Trophoblast cell (in vitro differentiated cells and primary cell): ENCODE results near the gene EPHA3.

Experiments
- DNase-seq, 2 donors: peaks; one replicate each; pipeline ENCODE4 v3.0.0-alpha.2; 2016
- H2AFZ ChIP-seq: 2 replicates; pipeline ENCODE4 v1.6.1; 2013; ENCODE audit warnings: low read length, moderate library complexity, mild to moderate bottlenecking; ENCODE audit not compliant: insufficient read depth, poor library complexity
- H2AK5ac ChIP-seq: 2 replicates; pipeline ENCODE4 v1.6.1; 2013; ENCODE audit warnings: mild to moderate bottlenecking, low read length
- H2BK120ac ChIP-seq: 2 replicates; pipeline ENCODE4 v1.6.1; 2013; ENCODE audit warnings: low read length, mild to moderate bottlenecking, moderate library complexity; ENCODE audit not compliant: insufficient read depth, poor library complexity
- H2BK12ac ChIP-seq: 2 replicates; pipeline ENCODE4 v1.6.1; 2013; ENCODE audit warnings: mild to moderate bottlenecking, low read length, moderate library complexity
- H2BK5ac ChIP-seq: 2 replicates; pipeline ENCODE4 v1.6.1; 2013; ENCODE audit warnings: low read length, low read depth, moderate library complexity, mild to moderate bottlenecking; ENCODE audit not compliant: poor library complexity
- H3K14ac ChIP-seq: 2 replicates; pipeline ENCODE4 v1.6.1; 2013; ENCODE audit warnings: mild to moderate bottlenecking, low read length
- H3K18ac ChIP-seq: 2 replicates; pipeline ENCODE4 v1.6.1; 2013; ENCODE audit warnings: mild to moderate bottlenecking, low read length
- H3K23ac ChIP-seq: 2 replicates; pipeline ENCODE4 v1.6.1; 2013; ENCODE audit warnings: low read length
- H3K27ac ChIP-seq: 2 replicates; pipeline ENCODE4 v1.5.1; 2013; ENCODE audit warnings: low read depth, mild to moderate bottlenecking, inconsistent platforms, low read length, moderate library complexity
- H3K27me3 ChIP-seq: 2 replicates; pipeline ENCODE4 v1.6.1; 2013; ENCODE audit warnings: inconsistent platforms, mild to moderate bottlenecking, low read length, moderate library complexity; ENCODE audit not compliant: insufficient read depth
- H3K36me3 ChIP-seq, 2 experiments: 1 replicate in 1 of 2; 2 replicates in 1 of 2; pipeline ENCODE4 v1.6.1; 2013; ENCODE audit warnings: low read length in 2 of 2, mild to moderate bottlenecking in 2 of 2, moderate library complexity in 1 of 2; ENCODE audit not compliant: insufficient read depth in 2 of 2, control insufficient read depth in 1 of 2
- H3K4ac ChIP-seq: 2 replicates; pipeline ENCODE4 v1.6.1; 2013; ENCODE audit warnings: low read depth, mild to moderate bottlenecking, low read length, moderate library complexity
- H3K4me1 ChIP-seq, 2 experiments: 1 replicate in 1 of 2; 2 replicates in 1 of 2; pipeline ENCODE4 v1.6.1; 2013; ENCODE audit warnings: low read length in 2 of 2, mild to moderate bottlenecking in 2 of 2, moderate library complexity in 1 of 2; ENCODE audit not compliant: insufficient read depth in 2 of 2, control insufficient read depth in 1 of 2
- H3K4me2 ChIP-seq: 2 replicates; pipeline ENCODE4 v1.6.1; 2013; ENCODE audit warnings: inconsistent platforms, mild to moderate bottlenecking, low read length, moderate library complexity
- H3K4me3 ChIP-seq: 2 replicates; pipeline ENCODE4 v1.5.1; 2013; ENCODE audit warnings: mild to moderate bottlenecking, low read depth, low read length, inconsistent platforms
- H3K79me1 ChIP-seq: one replicate; pipeline ENCODE4 v1.6.1; 2013; ENCODE audit warnings: low read length
- H3K79me2 ChIP-seq: 2 replicates; pipeline ENCODE4 v1.6.1; 2013; ENCODE audit warnings: low read length, mild to moderate bottlenecking; ENCODE audit not compliant: control insufficient read depth, insufficient read depth, poor library complexity
- H3K9ac ChIP-seq: 2 replicates; pipeline ENCODE4 v1.6.1; 2013; ENCODE audit warnings: mild to moderate bottlenecking, low read length
- H3K9me3 ChIP-seq: 2 replicates; pipeline ENCODE4 v1.6.1; 2013; ENCODE audit warnings: low read depth, mild to moderate bottlenecking, control low read depth, inconsistent platforms, low read length; ENCODE audit not compliant: insufficient read depth
- H4K12ac ChIP-seq: 2 replicates; pipeline ENCODE4 v1.6.1; 2013; ENCODE audit warnings: low read depth, mild to moderate bottlenecking, low read length, moderate library complexity
- H4K8ac ChIP-seq: 2 replicates; pipeline ENCODE4 v1.6.1; 2013; ENCODE audit warnings: low read depth, mild to moderate bottlenecking, low read length, moderate library complexity
- H4K91ac ChIP-seq: one replicate; pipeline ENCODE4 v1.6.1; 2013; ENCODE audit warnings: low read depth, mild to moderate bottlenecking, low read length, moderate library complexity
- WGBS: extraction: QIAGEN DNeasy Blood & Tissue Kit; methylation state at CpG from one replicate; pipeline ENCODE4 v1.1.7; 2013; ENCODE audit warnings: missing lambda C conversion rate; ENCODE audit not compliant: insufficient read length, insufficient coverage; ENCODE audit errors: extremely low coverage; 5-methylcytosine and 5-hydroxymethylcytosine counted together

The EPHA3 gene

DNA sequence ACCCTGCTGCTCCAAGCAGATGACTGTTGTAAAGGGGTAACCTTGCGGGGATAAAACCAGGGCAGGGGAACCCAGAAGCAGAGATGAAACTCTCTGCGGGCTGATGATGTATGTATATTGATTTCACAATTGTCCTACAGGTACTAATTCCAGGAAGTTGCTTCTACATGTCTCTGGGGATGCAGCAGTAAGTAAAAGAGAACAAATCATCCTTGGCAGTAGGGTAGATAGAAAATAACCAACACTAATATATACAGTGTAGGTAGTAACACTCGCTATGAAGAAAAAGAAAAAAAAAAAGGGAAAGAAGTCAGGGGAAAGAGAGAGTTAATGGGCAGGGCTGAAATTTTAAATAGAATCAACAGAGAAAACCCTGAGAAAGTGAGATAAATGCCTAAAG lies 50.2 kb downstream of the EPHA3 start:
- Histone ChIP-seq H3K9me3 (no peaks in the 10 kb centered on the region), H2AFZ (no peak overlapping the region), H3K79me1 (no peaks in the 10 kb centered on the region), H4K91ac (no peak overlapping the region), H3K27ac (no peak overlapping the region), H3K36me3 (no peaks in the 10 kb centered on the region), H3K14ac (no peak overlapping the region), H4K12ac (no peak overlapping the region), H2BK5ac (no peak overlapping the region), H3K4me3 (no peak overlapping the region), H3K9ac (no peak overlapping the region), H3K4me1 (no peaks in the 10 kb centered on the region), H2BK12ac (no peak overlapping the region), H3K79me2 (no peaks in the 10 kb centered on the region), H3K23ac (no peak overlapping the region), H3K27me3 (no peaks in the 10 kb centered on the region), H2AK5ac (no peak overlapping the region), H3K18ac (no peak overlapping the region), H4K8ac (no peak overlapping the region), H2BK120ac (no peak overlapping the region), H3K4me2 (no peak overlapping the region), H3K4ac (no peak overlapping the region)
- WGBS, result no CpG with 5 or more reads among the region's 3 CpGs
- no peak for DNase-seq

- H2BK5ac ChIP-seq, result no peak overlapping the region
- no peaks in the 10 kb centered on the region for H3K79me2 ChIP-seq
- no peaks in the 10 kb centered on the region for H3K27me3 ChIP-seq
- H3K4me3 ChIP-seq, result no peak overlapping the region
- no peak overlapping the region for H4K91ac ChIP-seq
- WGBS, result no CpG with 5 or more reads among the region's 2 CpGs
- H2AK5ac ChIP-seq, result no peak overlapping the region
- no peaks in the 10 kb centered on the region for H3K4me1 ChIP-seq
- H4K12ac ChIP-seq, result no peak overlapping the region
- no peak overlapping the region for H3K4me2 ChIP-seq
- no peaks in the 10 kb centered on the region for H3K9me3 ChIP-seq
- no peak overlapping the region for H3K27ac ChIP-seq
- H3K18ac ChIP-seq, result no peak overlapping the region
- H2BK12ac ChIP-seq, result no peak overlapping the region
- no peak overlapping the region for H2AFZ ChIP-seq
- H3K23ac ChIP-seq, result no peak overlapping the region
- H4K8ac ChIP-seq, result no peak overlapping the region
- H3K36me3 ChIP-seq, result no peaks in the 10 kb centered on the region
- no peak overlapping the region for H2BK120ac ChIP-seq
- H3K9ac ChIP-seq, result no peak overlapping the region
- H3K4ac ChIP-seq, result no peak overlapping the region
- DNase-seq, result no peak
- no peak overlapping the region for H3K14ac ChIP-seq
- H3K79me1 ChIP-seq, result no peaks in the 10 kb centered on the region
Measured at GRCh38 chr3:89159605-89160004, 52.2 kb downstream of the EPHA3 start.

DNA sequence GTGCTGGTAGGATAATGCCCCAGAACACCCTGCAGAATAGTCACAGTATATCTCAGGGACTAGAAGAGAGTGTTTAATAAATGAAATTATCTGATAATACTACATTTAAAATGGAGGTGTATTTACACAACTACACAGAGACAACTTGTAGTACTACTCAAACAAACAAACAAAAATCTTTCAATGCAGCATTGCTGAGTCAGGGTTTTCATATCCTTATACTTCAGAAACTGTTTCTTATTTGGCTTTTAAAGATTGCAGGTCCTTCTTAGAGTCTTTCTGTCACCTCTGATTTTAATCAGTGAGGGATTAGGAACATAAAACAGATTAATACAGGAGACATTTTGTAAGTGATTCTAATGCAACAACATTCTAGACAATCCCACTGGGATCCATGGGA lies 57.4 kb downstream of the EPHA3 start:
- H2BK5ac ChIP-seq, result no peak overlapping the region
- H3K79me1 ChIP-seq, result no peaks in the 10 kb centered on the region
- H2AK5ac ChIP-seq, result no peak overlapping the region
- no peak overlapping the region for H3K27ac ChIP-seq
- H2AFZ ChIP-seq, result no peak overlapping the region
- no peak overlapping the region for H3K18ac ChIP-seq
- H4K91ac ChIP-seq, result no peak overlapping the region
- no peak overlapping the region for H4K12ac ChIP-seq
- H3K79me2 ChIP-seq, result no peaks in the 10 kb centered on the region
- no peak overlapping the region for H3K4ac ChIP-seq
- H3K23ac ChIP-seq, result no peak overlapping the region
- H3K9ac ChIP-seq, result no peak overlapping the region
- H3K4me3 ChIP-seq, result no peak overlapping the region
- no peaks in the 10 kb centered on the region for H3K36me3 ChIP-seq
- H3K4me2 ChIP-seq, result no peak overlapping the region
- H3K4me1 ChIP-seq, result no peaks in the 10 kb centered on the region
- no peak overlapping the region for H2BK12ac ChIP-seq
- H3K9me3 ChIP-seq, result no peaks in the 10 kb centered on the region
- no peak for DNase-seq
- H3K27me3 ChIP-seq, result no peaks in the 10 kb centered on the region
- H4K8ac ChIP-seq, result no peak overlapping the region
- H3K14ac ChIP-seq, result no peak overlapping the region
- H2BK120ac ChIP-seq, result no peak overlapping the region

DNA sequence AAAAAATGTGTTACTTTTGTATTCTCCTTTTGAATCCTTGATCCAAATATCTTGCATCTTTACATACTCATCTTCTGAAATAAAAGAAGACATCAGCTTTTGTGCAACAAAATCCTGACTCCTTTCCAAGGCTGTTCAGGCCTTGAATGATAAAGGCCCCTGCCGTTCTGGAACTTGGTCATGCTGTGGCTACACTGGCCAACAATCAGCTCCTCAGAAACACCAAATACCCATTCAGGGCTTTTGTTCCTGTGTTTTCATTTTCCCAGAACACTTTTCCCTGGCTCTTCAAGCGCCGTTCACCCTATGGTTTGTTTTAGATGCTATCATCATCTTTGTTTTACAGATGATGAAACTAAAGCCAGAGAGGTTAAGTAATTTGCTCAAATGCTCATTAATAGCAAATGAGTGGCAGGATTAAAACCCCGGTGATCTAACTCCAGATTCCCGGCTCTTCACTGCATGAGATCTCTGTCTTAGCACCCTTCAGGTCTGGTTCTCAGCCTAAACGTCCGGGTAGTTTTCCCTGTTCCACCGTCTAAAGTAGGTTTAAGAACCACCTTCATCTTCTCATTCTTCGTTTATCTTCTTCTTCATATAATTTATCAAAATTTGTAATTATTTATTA lies 58.3 kb downstream of the EPHA3 start:
- Histone ChIP-seq H2AK5ac (no peak overlapping the region), H4K91ac (no peak overlapping the region), H3K4me1 (no peaks in the 10 kb centered on the region), H3K79me2 (no peaks in the 10 kb centered on the region), H3K9me3 (no peaks in the 10 kb centered on the region), H2AFZ (no peak overlapping the region), H2BK120ac (no peak overlapping the region), H3K4me2 (no peak overlapping the region), H3K23ac (no peak overlapping the region), H3K79me1 (no peaks in the 10 kb centered on the region), H3K27ac (no peak overlapping the region), H3K18ac (no peak overlapping the region), H4K12ac (no peak overlapping the region), H2BK12ac (no peak overlapping the region), H3K9ac (no peak overlapping the region), H4K8ac (no peak overlapping the region), H3K27me3 (no peaks in the 10 kb centered on the region), H3K36me3 (no peaks in the 10 kb centered on the region), H3K14ac (no peak overlapping the region), H3K4ac (no peak overlapping the region), H3K4me3 (no peak overlapping the region), H2BK5ac (no peak overlapping the region)
- 100% methylated on average over 1 of the region's 9 CpGs for WGBS
- no peak for DNase-seq
